HG03521 (cell line): ENCODE measurements around the gene NUP160.
"Not testable (repeated sequence)": the region's sequence is repeated elsewhere in the genome, so short reads cannot be mapped to it uniquely, and the experiment has no call there.

Experiments used
- ATAC-seq: cut with Tn5 transposase; IDR thresholded peaks from one replicate; pipeline ENCODE4 v1.9.1; 2021; ENCODE audit warnings: mild to moderate bottlenecking, moderate library complexity; ENCODE audit not compliant: unreplicated experiment

The NUP160 gene, protein sequence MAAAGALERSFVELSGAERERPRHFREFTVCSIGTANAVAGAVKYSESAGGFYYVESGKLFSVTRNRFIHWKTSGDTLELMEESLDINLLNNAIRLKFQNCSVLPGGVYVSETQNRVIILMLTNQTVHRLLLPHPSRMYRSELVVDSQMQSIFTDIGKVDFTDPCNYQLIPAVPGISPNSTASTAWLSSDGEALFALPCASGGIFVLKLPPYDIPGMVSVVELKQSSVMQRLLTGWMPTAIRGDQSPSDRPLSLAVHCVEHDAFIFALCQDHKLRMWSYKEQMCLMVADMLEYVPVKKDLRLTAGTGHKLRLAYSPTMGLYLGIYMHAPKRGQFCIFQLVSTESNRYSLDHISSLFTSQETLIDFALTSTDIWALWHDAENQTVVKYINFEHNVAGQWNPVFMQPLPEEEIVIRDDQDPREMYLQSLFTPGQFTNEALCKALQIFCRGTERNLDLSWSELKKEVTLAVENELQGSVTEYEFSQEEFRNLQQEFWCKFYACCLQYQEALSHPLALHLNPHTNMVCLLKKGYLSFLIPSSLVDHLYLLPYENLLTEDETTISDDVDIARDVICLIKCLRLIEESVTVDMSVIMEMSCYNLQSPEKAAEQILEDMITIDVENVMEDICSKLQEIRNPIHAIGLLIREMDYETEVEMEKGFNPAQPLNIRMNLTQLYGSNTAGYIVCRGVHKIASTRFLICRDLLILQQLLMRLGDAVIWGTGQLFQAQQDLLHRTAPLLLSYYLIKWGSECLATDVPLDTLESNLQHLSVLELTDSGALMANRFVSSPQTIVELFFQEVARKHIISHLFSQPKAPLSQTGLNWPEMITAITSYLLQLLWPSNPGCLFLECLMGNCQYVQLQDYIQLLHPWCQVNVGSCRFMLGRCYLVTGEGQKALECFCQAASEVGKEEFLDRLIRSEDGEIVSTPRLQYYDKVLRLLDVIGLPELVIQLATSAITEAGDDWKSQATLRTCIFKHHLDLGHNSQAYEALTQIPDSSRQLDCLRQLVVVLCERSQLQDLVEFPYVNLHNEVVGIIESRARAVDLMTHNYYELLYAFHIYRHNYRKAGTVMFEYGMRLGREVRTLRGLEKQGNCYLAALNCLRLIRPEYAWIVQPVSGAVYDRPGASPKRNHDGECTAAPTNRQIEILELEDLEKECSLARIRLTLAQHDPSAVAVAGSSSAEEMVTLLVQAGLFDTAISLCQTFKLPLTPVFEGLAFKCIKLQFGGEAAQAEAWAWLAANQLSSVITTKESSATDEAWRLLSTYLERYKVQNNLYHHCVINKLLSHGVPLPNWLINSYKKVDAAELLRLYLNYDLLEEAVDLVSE (N-terminal part only)

GRCh38 chr11:47847892-47848699 lies at the start of gene NUP160:
Gene NUP160, minus strand, starts transcription at chr11:47848350. Its CDS starts 32 bp downstream, at chr11:47848318.
- ATAC-seq, result peak; percentile 82

- ATAC-seq, result no peak
Measured at GRCh38 chr11:47896199-47896598, 48.0 kb upstream of the NUP160 start.

DNA sequence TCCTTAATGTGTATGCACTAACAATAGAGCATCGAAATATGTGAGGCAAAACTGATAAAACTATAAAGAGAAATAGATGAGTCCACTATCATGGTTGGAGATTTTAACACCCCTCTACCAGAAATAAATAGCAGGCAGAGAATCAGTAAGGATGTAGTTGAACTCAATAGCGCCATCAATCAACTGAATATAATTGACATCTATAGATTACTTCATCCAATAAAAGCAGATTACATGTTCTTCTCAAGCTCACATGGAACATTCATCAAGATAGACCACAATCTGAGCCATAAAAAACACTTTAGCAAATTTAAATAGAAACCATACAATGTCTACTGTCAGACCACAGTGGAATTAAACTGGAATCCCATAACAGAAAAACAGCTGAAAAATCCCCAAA lies 46.9 kb upstream of the NUP160 start:
- ATAC-seq, result no peak

GRCh38 chr11:47892546-47893276 lies 44.6 kb upstream of the NUP160 start:
- not testable (repeated sequence) for ATAC-seq

DNA sequence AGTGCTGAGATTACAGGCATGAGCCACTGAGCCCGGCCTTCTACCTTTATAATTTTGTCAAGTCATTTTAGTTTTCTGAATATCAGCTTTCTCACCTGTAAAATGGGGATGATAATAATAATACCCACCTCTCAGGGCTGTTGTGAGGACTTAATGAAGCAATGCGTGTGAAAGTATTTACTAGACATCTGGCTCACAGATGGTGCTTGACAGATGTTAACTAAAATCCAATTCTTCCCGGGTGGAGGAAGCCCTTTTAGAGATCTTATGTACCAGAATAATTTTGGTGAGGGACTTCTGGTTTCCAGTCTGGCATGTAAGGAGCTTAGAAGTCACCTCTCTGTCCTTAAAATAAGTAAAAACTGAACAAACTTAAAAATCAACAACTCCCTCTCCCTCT lies 43.7 kb upstream of the NUP160 start:
- ATAC-seq, result no peak

GRCh38 chr11:47889714-47890441 lies 41.7 kb upstream of the NUP160 start:
- ATAC-seq, result no peak

DNA sequence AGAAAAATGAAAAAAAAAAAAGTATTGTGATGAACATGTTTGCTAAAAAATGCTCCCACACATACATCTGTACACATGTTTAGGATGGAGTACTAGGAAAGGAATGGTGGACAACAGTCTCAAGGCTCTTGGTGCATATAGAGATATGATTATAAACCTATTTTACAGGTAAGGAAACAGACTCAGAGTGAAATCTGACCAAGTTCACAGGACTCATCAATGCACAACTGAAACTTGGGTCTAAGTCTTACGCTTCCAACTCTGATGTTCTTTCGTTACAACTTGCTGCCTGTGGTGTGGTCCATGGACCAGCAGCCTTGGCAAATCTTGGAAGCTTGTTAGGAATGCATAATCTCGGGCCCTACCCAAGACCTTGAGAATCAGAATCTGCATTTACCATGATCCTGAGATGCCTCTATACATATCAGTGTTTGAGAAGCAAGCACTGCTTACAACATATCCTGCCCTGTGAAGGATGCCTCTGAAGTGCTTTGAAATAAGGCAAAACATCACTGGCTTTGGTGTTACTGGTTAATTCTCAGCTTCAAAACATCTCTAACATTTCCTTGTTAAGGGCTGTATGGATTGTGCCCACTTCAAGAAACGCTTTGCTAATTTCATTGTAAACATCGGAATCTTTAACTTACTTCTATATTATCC lies 39.9 kb upstream of the NUP160 start:
- ATAC-seq, result no peak

DNA sequence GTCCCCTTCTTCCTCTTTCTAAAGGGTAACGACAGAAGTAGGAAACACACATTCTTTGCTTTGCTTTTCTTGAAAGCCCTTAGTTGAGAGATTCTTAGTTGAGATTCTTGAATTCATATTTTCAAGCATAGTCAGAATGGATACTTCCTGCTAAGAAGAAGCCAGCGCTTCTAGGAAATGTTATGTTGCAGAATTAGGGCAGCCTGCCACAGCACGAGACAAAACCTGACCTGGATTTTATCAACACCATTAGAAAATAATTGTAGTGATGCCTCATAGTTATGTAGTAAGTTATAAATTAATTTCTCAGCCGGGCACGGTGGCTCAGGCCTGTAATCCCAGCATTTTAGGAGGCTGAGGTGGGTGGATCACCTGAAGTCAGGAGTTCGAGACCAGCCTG lies 37.9 kb upstream of the NUP160 start:
- no peak for ATAC-seq

GRCh38 chr11:47882437-47882836 lies 34.3 kb upstream of the NUP160 start:
- ATAC-seq, result not testable (repeated sequence)

DNA sequence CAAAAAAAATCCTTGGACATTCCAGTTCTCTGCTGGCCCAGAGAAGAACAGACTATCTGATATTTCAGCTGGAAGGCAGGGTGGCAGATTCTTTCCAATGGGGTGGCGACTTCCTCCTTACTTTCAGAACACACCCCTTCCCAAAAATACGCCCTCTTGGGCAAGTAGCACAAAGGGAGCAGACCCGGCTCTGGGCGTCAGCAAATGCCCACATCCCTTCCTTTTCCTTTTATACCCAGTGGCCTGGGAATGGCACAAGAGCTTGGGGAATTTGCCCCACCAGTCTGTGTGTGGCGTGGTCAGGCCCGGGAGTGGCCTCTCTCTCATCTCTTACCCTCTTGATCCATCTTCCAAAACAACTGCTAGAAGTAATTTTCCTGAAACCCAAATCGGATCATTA lies 33.0 kb upstream of the NUP160 start:
- no peak for ATAC-seq

- no peak for ATAC-seq
Measured at GRCh38 chr11:47879259-47880158, 31.4 kb upstream of the NUP160 start.

DNA sequence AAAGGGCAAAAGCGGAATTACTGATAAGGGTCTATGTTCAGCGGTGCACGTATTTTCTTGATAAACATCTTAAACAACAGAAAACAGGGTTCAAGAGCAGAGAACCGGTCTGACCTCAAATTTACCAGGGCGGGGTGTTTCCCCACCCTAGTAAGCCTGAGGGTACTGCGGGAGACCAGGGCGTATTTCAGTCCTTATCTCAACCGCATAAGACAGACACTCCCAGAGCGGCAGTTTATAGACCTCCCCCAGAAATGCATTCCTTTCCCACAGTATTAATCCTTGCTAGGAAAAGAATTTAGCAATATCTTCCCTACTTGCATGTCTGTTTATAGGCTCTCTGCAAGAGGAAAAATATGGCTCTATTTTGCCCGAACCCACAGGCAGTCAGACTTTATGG lies 27.7 kb upstream of the NUP160 start:
- not testable (repeated sequence) for ATAC-seq

DNA sequence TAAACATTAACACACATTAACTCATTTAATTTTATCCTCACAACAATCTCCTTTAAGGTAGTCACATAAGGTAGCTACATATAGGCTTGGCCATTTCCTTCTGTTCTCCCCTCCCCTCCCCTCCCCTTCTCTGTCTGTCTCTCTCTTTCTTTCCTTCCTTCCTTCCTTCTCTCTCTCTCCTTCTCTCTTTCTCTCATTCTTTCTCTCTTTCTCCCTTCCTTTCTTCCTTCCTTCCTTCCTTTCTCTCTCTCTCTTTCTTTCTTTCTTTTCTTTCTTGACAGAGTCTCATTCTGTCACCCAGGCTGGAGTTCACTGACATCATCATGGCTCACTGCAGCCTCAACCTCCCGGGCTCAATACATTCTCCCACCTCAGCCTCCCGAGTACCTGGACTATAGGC lies 22.3 kb upstream of the NUP160 start:
- ATAC-seq, result no peak

GRCh38 chr11:47869544-47870393 lies 21.6 kb upstream of the NUP160 start:
- ATAC-seq, result no peak

DNA sequence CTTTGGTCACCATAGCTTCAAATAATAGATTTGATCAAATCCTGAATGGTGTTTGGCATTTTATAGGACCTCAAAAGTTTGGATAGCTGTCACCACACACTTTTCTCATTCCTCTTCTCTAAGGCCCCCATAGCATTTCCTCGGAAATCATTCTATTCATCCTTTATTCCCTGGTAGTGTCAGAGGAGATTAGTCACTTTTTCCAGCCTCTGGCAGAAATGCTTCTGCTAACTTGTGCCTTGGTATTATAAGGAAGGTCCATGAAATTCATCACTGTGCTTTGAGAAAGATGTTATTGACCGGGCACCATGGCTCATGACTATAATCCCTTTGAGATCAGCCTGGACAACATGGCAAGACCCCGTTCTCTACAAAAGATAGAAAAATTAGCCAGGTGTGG lies 19.7 kb upstream of the NUP160 start:
- ATAC-seq, result no peak

GRCh38 chr11:47866892-47867291 lies 18.7 kb upstream of the NUP160 start:
- not testable (repeated sequence) for ATAC-seq
